K562 (cell line): Measurements from ENCODE around the gene GNB2. TPM values are rescaled to one million over a fixed set of nuclear protein-coding genes. Genes with fewer than 3 reads are reported as not detected.

Experiments
- ATAC-seq: fragments of 200-7000 bp; cut with Tn5 transposase; 3 replicates; pipeline ENCODE4 v1.9.1; 2020; ENCODE audit warnings: moderate library complexity
- BruUV-seq: library from RNA; stranded (reverse); fragments of 400-500 nt; replicated peaks from 2 replicates; lab custom pipeline; 2021; lab: Mats Ljungman, UMichigan
- CTCF ChIA-PET: fragments of 300-600 bp; formaldehyde crosslinking; extraction: SDS; loops from one replicate; lab custom pipeline; 2021; ENCODE audit warnings: low intra/inter-chr PET ratio; lab: Yijun Ruan, JAX
- POLR2A ChIA-PET: fragments of 300-600, 350-650 bp; sonication (Branson Sonifier 250); formaldehyde crosslinking; extraction: SDS; loops from one replicate; lab custom pipeline; 2021; ENCODE audit warnings: antibody characterized with exemption, inconsistent platforms; lab: Yijun Ruan, JAX
- DNase-seq, 4 experiments: peaks; one replicate each; pipeline versions ENCODE4 v3.0.0 to v3.0.0-alpha.2; 2011 to 2018; ENCODE audit warnings: low spot score in 3 of 4, mixed read lengths in 3 of 4; ENCODE audit errors: extremely low read depth in 1 of 4
- FAIRE-seq: peaks from 2 replicates; lab custom pipeline; 2011; peaks lifted over from hg19 to GRCh38; lab: Jason Lieb, UNC
- H2AFZ ChIP-seq: 2 replicates; pipeline ENCODE4 v1.6.0; 2011; ENCODE audit warnings: low read depth, low read length, control low read depth, inconsistent platforms
- H3K27ac ChIP-seq: fragments of 200-600 bp; 3 replicates; pipeline ENCODE4 v1.8.0; 2011; ENCODE audit warnings: low read depth, mild to moderate bottlenecking, control low read depth, inconsistent platforms, low read length, moderate library complexity, mixed read lengths; ENCODE audit errors: extremely low read depth
- H3K27me3 ChIP-seq, 2 experiments: fragments of 300-600 bp in 1 of 2; 2 replicates in 1 of 2; 3 replicates in 1 of 2; pipeline versions ENCODE4 v1.6.0 to v1.8.0; 2011; ENCODE audit warnings: inconsistent platforms in 2 of 2, low read length in 2 of 2, mild to moderate bottlenecking in 1 of 2, mixed read lengths in 1 of 2, moderate library complexity in 1 of 2; ENCODE audit not compliant: control insufficient read depth in 2 of 2, insufficient read depth in 2 of 2
- H3K36me3 ChIP-seq: fragments of 300-600 bp; 3 replicates; pipeline ENCODE4 v1.8.0; 2011; ENCODE audit warnings: mild to moderate bottlenecking, low read length, inconsistent platforms; ENCODE audit not compliant: control insufficient read depth, insufficient read depth
- H3K4me1 ChIP-seq, 2 experiments: fragments of 200-600 bp in 1 of 2; replicated peaks in 1 of 2; 2 replicates in 1 of 2; 3 replicates in 1 of 2; pipeline versions ENCODE4 v1.5.1 to v1.8.0; 2011; ENCODE audit warnings: inconsistent platforms in 2 of 2, low read length in 2 of 2, mild to moderate bottlenecking in 1 of 2, mixed read lengths in 1 of 2, moderate library complexity in 1 of 2; ENCODE audit not compliant: control insufficient read depth in 2 of 2, insufficient read depth in 2 of 2
- H3K4me2 ChIP-seq: 2 replicates; pipeline ENCODE4 v1.6.1; 2011; ENCODE audit warnings: low read length, control low read depth, inconsistent platforms, mixed read lengths; ENCODE audit not compliant: insufficient read depth
- H3K4me3 ChIP-seq: fragments of 200-600 bp; sonication (generic), shearing (Covaris generic); 2 replicates; pipeline ENCODE4 v1.5.1; 2016; ENCODE audit warnings: control low read depth, inconsistent platforms
- H3K79me2 ChIP-seq: fragments of 200-600 bp; 3 replicates; pipeline ENCODE4 v1.8.0; 2011; ENCODE audit warnings: low read length, inconsistent platforms; ENCODE audit not compliant: control insufficient read depth, insufficient read depth
- H3K9ac ChIP-seq, 2 experiments: 2 replicates each; pipeline versions ENCODE4 v1.6.0 to v1.6.1; 2011; ENCODE audit warnings: low read depth in 2 of 2, low read length in 2 of 2, control low read depth in 1 of 2, inconsistent platforms in 1 of 2, mild to moderate bottlenecking in 1 of 2, mixed read lengths in 1 of 2; ENCODE audit not compliant: insufficient read depth in 1 of 2
- H3K9me1 ChIP-seq: one replicate; pipeline ENCODE4 v1.6.0; 2011; ENCODE audit warnings: inconsistent platforms, mild to moderate bottlenecking, low read length, moderate library complexity; ENCODE audit not compliant: control insufficient read depth, insufficient read depth
- H3K9me3 ChIP-seq: replicated peaks from 2 replicates; pipeline ENCODE4 v1.5.1; 2011; ENCODE audit warnings: low read depth, low read length, inconsistent platforms; ENCODE audit not compliant: control insufficient read depth, insufficient read depth
- H4K20me1 ChIP-seq: replicated peaks from 2 replicates; pipeline ENCODE4 v1.6.1; 2011; ENCODE audit warnings: low read length, inconsistent platforms, mixed read lengths; ENCODE audit not compliant: control insufficient read depth, insufficient read depth
- C11orf30 ChIP-seq: fragments of 450-650 bp; IDR thresholded peaks from 2 replicates; pipeline ENCODE4 v1.6.1; 2016; ENCODE audit warnings: low read depth, mild to moderate bottlenecking
- CBX3 ChIP-seq, 2 experiments: IDR thresholded peaks; 1 replicate in 1 of 2; 2 replicates in 1 of 2; pipeline ENCODE4 v1.6.1; 2012; ENCODE audit warnings: inconsistent platforms in 2 of 2, low read length in 2 of 2, borderline replicate concordance in 1 of 2, control low read depth in 1 of 2
- CEBPB ChIP-seq: fragments of 450-650 bp; IDR thresholded peaks from 2 replicates; pipeline ENCODE4 v1.6.1; 2016; ENCODE audit warnings: missing genetic modification characterization, missing compliant biosample characterization
- HDAC8 ChIP-seq: fragments of 450-650 bp; IDR thresholded peaks from 2 replicates; pipeline ENCODE4 v1.6.1; 2016; ENCODE audit warnings: mild to moderate bottlenecking, missing genetic modification characterization, moderate library complexity, missing compliant biosample characterization
- MAFF ChIP-seq: IDR thresholded peaks from 2 replicates; pipeline ENCODE4 v1.6.1; 2012; ENCODE audit warnings: low read length, improper control_type of control experiment
- MAFG ChIP-seq: fragments of 450-650 bp; conservative IDR thresholded peaks from 2 replicates; pipeline ENCODE4 v1.6.1; 2016; ENCODE audit warnings: missing genetic modification characterization, missing compliant biosample characterization
- MCM5 ChIP-seq: fragments of 450-650 bp; IDR thresholded peaks from 2 replicates; pipeline ENCODE4 v1.6.1; 2016; ENCODE audit warnings: low read depth
- SIRT6 ChIP-seq: IDR thresholded peaks from one replicate; pipeline ENCODE4 v1.6.1; 2012; ENCODE audit warnings: low read depth, mild to moderate bottlenecking, control low read depth, inconsistent platforms, low read length, moderate library complexity
- ZBED1 ChIP-seq: IDR thresholded peaks from 2 replicates; pipeline ENCODE4 v1.6.1; 2014
- ZBTB1 ChIP-seq: sonication (generic); formaldehyde crosslinking; IDR thresholded peaks from 2 replicates; pipeline ENCODE4 v1.8.1; 2023; ENCODE audit warnings: missing genetic modification reagents, low read depth, mild to moderate bottlenecking, borderline replicate concordance
- ZNF143 ChIP-seq: sonication (generic); formaldehyde crosslinking; IDR thresholded peaks from 2 replicates; pipeline ENCODE4 v1.9.0; 2022; ENCODE audit warnings: mild to moderate bottlenecking, missing genetic modification reagents
- ZNF311 ChIP-seq: fragments of 250-450 bp; sonication (Bioruptor Pico); IDR thresholded peaks from 2 replicates; pipeline ENCODE4 v1.4.0; 2020; ENCODE audit warnings: mild to moderate bottlenecking, moderate library complexity
- ZNF384 ChIP-seq: IDR thresholded peaks from 2 replicates; pipeline ENCODE4 v1.6.1; 2012; ENCODE audit warnings: low read depth, low read length, improper control_type of control experiment
- WGBS: fragments of 100-300 bp; shearing (Covaris generic); methylation state at CpG from one replicate; pipeline ENCODE4 v1.1.6; 2016; ENCODE audit warnings: low coverage, mixed read lengths; ENCODE audit not compliant: insufficient coverage; ENCODE audit errors: missing lambda C conversion rate; 5-methylcytosine and 5-hydroxymethylcytosine counted together
- in situ Hi-C: fragments of 300-500 bp; cut with MboI; formaldehyde crosslinking; loops from 4 replicates; pipeline ENCODE4 v1.15.0; 2018; ENCODE audit warnings: inconsistent platforms, mixed read lengths
- intact Hi-C: fragments of 100-400 bp; cut with micrococcal nuclease; formaldehyde crosslinking; loops from 2 replicates; pipeline ENCODE4 v1.14.2; 2022
- polyA plus RNA-seq, 8 experiments: library from polyadenylated mRNA; depleted of rRNA in 4 of 8; stranded (reverse) in 5 of 8; unstranded in 3 of 8; fragments of >200 nt; fragmentation: Nextera tagmentation in 2 of 8; fragmentation: Illumina TruSeq in 1 of 8; extraction: Ambion mirVana in 2 of 8; extraction: Trizol in 1 of 8; gene quantifications; 2 replicates each; pipeline versions ENCODE4 v1.2.1 to v1.2.3, GENCODE V29; 2011 to 2014; ENCODE audit warnings: inconsistent platforms in 1 of 8, missing spikeins in 1 of 8
- total RNA-seq, 7 experiments: library from RNA; depleted of rRNA in 6 of 7; stranded (reverse); fragments of >200 nt in 6 of 7; fragmentation: Illumina TruSeq in 2 of 7; extraction: Trizol in 2 of 7; gene quantifications; 2 replicates each; pipeline versions ENCODE4 v1.2.1 to v1.2.3, GENCODE V29; 2011 to 2021; ENCODE audit warnings: low replicate concordance in 1 of 7
- TF ChIP-seq, protein P1 (sequence below): fragments of 250-450 bp; sonication (Bioruptor Pico); IDR thresholded peaks from 2 replicates; pipeline ENCODE4 v1.6.1; 2021; ENCODE audit warnings: mild to moderate bottlenecking
- TF ChIP-seq, protein P2 (sequence below): fragments of 150-350 bp; IDR thresholded peaks from 2 replicates; pipeline ENCODE4 v1.6.1; 2014; ENCODE audit warnings: low read depth, mild to moderate bottlenecking, low read length, borderline replicate concordance
- TF ChIP-seq, protein P3 (sequence below), 2 experiments: fragments of 450-650 bp; IDR thresholded peaks; 2 replicates each; pipeline ENCODE4 v1.6.1; 2016
- TF ChIP-seq, protein P4 (sequence below), 2 experiments: fragments of 200-800 bp in 1 of 2; sonication (Bioruptor generic) in 1 of 2; sonication (generic) in 1 of 2; formaldehyde crosslinking in 1 of 2; IDR thresholded peaks in 1 of 2; conservative IDR thresholded peaks in 1 of 2; 2 replicates each; pipeline versions ENCODE4 v1.5.0 to v1.6.1; 2016 to 2020; ENCODE audit warnings: missing compliant biosample characterization in 1 of 2, missing genetic modification characterization in 1 of 2, missing genetic modification reagents in 1 of 2

The GNB2 gene
- total and polyA plus RNA-seq, 9 of the 15 experiments (the other 6 are each of a cell fraction or from before 2014, with no cell fraction given): 0.65 to 320 (median 104) TPM

DNA sequence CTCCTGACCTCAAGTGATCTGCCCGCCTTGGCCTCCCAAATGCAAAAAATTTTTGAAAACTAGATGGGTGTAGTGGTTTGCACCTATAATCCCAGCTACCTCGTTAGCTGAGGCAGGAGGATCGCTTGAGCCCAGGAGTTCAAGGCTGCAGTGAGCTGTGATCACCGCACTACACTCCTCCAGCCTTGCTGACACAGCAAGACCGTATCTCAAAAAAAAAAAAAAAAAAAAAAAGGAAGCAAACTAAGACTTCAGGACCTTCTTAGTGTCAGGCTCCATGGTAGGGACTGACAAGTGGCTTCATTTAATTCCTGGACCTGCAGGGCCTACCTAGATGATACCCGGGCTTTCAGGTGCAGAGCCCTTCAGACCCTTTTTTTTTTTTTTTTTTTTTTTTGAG is 34.9 kb downstream of the GNB2 start:
- ATAC-seq: no peak
- BruUV-seq: no TSS peak
- H3K4me2 ChIP-seq: no peak overlapping the region
- ChIA-PET POLR2A (interaction anchor here (0.6 to 1.3 kb wide), 5 partner anchors 18 to 889 kb away, joined by 3 read pairs; no protein-coding TSS in a partner anchor), CTCF (interaction anchor here (0.6 kb wide), 1 partner anchor 42 kb away, joined by 4 read pairs; no protein-coding TSS in a partner anchor)
- H3K9me1 ChIP-seq: no peaks in the 10 kb centered on the region
- no peaks in the 10 kb centered on the region for H3K27me3 ChIP-seq
- H3K9me3 ChIP-seq: no peaks in the 10 kb centered on the region
- 0 out of 2 replicates have a peak, but pooled peaks cover 4% of the 10 kb centered on the region for H4K20me1 ChIP-seq
- H3K36me3 ChIP-seq: peaks cover 22% of the 10 kb centered on the region
- no peak overlapping the region for H3K27ac ChIP-seq
- H3K4me1 ChIP-seq: peaks cover 6 to 30% of the 10 kb centered on the region in 2 experiments; a peak in 4 of 5 replicates
- FAIRE-seq: no peak
- intact Hi-C loops: loop anchor here (5.0 kb wide), 1 partner anchor 94 kb away; no protein-coding TSS in a partner anchor
- DNase-seq: no peak
- in situ Hi-C loops: loop anchor here (5.0 kb wide), 1 partner anchor 144 kb away; the partner anchor contains the start of gene SLC12A9
- peaks cover 25% of the 10 kb centered on the region for H3K79me2 ChIP-seq
- WGBS: 61% methylated on average over 5 of the region's 6 CpGs
- H3K4me3 ChIP-seq: no peak overlapping the region
- H3K9ac ChIP-seq: no peak overlapping the region
- H2AFZ ChIP-seq: no peak overlapping the region
- TF ChIP-seq ZNF384 (peak; percentile 79; the same call in 1 of the 2 replicates), ZBTB1 (CRISPR knock-in tag) (no peak), MAFG (tag) (peak; percentile 77), ZBED1 (no peak), MAFF (peak; percentile 79), HDAC8 (tag) (no peak), CBX3 (IDR thresholded peaks at IDR 0.05; ENCODE audit: borderline replicate concordance in 1 of 2, low read length in 2 of 2) (no peak), C11orf30 (peak; percentile 71), SIRT6 (no peak), ZNF311 (CRISPR knock-in tag) (no peak), ZNF143 (CRISPR knock-in tag) (no peak), MCM5 (no peak), CEBPB (tag) (no peak)
- TF ChIP-seq, protein P1, sequence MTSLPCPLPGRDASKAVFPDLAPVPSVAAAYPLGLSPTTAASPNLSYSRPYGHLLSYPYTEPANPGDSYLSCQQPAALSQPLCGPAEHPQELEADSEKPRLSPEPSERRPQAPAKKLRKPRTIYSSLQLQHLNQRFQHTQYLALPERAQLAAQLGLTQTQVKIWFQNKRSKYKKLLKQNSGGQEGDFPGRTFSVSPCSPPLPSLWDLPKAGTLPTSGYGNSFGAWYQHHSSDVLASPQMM (CRISPR knock-in tag): no peak
- TF ChIP-seq, protein P2, sequence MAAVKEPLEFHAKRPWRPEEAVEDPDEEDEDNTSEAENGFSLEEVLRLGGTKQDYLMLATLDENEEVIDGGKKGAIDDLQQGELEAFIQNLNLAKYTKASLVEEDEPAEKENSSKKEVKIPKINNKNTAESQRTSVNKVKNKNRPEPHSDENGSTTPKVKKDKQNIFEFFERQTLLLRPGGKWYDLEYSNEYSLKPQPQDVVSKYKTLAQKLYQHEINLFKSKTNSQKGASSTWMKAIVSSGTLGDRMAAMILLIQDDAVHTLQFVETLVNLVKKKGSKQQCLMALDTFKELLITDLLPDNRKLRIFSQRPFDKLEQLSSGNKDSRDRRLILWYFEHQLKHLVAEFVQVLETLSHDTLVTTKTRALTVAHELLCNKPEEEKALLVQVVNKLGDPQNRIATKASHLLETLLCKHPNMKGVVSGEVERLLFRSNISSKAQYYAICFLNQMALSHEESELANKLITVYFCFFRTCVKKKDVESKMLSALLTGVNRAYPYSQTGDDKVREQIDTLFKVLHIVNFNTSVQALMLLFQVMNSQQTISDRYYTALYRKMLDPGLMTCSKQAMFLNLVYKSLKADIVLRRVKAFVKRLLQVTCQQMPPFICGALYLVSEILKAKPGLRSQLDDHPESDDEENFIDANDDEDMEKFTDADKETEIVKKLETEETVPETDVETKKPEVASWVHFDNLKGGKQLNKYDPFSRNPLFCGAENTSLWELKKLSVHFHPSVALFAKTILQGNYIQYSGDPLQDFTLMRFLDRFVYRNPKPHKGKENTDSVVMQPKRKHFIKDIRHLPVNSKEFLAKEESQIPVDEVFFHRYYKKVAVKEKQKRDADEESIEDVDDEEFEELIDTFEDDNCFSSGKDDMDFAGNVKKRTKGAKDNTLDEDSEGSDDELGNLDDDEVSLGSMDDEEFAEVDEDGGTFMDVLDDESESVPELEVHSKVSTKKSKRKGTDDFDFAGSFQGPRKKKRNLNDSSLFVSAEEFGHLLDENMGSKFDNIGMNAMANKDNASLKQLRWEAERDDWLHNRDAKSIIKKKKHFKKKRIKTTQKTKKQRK: no peak
- TF ChIP-seq, protein P3, sequence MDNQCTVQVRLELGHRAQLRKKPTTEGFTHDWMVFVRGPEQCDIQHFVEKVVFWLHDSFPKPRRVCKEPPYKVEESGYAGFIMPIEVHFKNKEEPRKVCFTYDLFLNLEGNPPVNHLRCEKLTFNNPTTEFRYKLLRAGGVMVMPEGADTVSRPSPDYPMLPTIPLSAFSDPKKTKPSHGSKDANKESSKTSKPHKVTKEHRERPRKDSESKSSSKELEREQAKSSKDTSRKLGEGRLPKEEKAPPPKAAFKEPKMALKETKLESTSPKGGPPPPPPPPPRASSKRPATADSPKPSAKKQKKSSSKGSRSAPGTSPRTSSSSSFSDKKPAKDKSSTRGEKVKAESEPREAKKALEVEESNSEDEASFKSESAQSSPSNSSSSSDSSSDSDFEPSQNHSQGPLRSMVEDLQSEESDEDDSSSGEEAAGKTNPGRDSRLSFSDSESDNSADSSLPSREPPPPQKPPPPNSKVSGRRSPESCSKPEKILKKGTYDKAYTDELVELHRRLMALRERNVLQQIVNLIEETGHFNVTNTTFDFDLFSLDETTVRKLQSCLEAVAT (IDR thresholded peaks at IDR 0.05): no peak
- TF ChIP-seq, protein P4, sequence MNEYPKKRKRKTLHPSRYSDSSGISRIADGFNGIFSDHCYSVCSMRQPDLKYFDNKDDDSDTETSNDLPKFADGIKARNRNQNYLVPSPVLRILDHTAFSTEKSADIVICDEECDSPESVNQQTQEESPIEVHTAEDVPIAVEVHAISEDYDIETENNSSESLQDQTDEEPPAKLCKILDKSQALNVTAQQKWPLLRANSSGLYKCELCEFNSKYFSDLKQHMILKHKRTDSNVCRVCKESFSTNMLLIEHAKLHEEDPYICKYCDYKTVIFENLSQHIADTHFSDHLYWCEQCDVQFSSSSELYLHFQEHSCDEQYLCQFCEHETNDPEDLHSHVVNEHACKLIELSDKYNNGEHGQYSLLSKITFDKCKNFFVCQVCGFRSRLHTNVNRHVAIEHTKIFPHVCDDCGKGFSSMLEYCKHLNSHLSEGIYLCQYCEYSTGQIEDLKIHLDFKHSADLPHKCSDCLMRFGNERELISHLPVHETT (CRISPR knock-in tag; conservative IDR thresholded peaks at IDR 0.05 in 1 of 2, IDR thresholded peaks at IDR 0.05 in 1 of 2): no peak
